GM19238 (cell line): ENCODE measurements around the gene AFAP1.

Source experiments
- DNase-seq: peaks from one replicate; pipeline ENCODE4 v3.0.0; 2011; ENCODE audit warnings: low spot score; ENCODE audit not compliant: insufficient read length

Gene AFAP1

GRCh38 chr4:7722766-7723387 lies 216.8 kb downstream of the AFAP1 start:
- no peak for DNase-seq

DNA sequence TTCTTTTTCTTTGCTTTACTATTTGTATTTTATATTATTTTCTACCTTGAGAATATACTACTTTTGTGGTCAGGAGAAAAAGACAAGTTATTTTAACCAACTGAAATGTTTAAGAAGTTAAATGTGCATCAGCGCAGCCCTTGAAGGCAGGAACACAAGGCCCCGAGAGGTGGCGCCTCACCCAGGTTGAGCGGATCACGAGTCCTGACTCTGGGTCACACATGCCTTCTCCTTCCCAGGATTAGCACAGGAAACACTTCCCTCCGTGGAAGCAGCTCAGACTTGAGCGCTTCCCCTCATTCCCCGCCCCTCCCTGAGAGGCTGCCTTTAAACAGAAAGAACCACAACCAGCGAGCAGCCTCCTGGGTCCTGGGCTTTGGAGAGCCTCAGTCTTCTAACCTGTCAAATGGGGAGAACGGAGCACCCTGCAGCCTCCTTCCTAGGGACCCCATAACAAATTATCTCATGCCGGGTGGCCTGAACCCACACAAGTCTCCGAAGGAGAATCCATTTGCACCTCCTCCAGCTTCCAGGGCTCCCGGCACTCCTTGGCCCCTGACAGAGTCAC lies 217.6 kb downstream of the AFAP1 start:
- DNase-seq, result no peak

DNA sequence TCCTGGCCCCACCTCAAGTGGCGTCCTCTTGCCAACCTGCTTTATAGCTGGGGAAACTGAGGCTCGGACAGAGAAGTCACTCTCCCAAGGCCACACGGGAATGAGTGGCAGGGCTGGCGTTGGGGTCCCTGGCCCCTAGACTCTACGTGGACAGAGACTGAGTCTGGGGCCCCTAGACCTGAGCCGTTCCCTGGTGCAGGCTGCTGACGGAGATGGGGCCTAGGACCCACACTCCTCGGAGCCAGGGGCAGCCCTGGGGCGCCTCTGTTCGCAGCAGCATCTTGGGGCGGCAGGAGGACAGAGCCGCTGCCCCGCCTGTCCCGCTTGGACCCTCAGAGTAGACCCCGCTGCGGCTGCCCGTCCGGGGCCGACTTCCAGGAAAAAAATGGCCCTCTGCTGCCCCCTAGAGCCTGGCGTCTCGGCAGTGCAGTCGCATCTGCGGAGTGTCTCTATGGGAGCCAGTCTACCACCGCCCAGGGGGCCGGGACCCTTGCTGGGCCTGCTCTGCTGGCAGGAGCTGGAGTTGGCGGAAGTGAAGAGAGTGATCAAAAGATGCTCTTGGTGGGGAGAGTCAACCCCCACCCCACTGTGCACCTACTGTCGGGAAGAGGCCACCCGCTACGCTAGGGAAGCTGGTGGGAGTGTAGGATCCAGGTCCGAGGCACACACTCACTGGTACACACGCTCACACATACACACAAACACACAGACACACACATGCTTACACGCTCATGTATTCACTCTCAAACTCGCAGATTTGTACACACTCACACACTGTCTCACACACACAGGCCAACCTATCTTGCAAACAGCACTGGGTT lies 220.1 kb downstream of the AFAP1 start:
- peak; percentile 75 for DNase-seq

DNA sequence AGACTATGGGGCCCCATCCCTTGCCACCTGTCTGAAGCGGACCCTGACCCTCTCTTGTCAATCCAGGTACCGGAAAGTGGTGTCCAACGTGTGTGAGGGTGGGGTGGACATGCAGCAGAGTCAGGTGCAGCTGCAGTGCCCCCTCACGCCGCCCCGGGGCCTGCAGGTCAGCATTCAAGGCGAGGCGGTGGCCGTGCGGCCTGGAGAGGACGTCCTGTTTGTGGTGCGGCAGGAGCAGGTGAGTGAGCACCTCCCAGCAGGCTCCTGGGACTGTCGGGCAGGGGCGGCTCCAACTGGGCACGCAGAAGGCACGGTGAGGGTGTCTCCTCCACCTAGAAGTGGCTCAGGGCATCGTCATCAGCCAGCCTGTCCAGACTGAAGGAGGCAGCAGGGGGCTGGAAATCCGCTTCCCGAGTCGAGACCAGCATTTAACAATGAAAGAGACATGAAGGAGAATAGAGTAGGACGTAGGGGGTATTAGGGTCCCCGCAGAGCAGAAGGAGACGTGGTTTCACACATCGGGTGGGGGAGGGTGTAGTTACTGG lies 221.6 kb downstream of the AFAP1 start:
- no peak for DNase-seq

DNA sequence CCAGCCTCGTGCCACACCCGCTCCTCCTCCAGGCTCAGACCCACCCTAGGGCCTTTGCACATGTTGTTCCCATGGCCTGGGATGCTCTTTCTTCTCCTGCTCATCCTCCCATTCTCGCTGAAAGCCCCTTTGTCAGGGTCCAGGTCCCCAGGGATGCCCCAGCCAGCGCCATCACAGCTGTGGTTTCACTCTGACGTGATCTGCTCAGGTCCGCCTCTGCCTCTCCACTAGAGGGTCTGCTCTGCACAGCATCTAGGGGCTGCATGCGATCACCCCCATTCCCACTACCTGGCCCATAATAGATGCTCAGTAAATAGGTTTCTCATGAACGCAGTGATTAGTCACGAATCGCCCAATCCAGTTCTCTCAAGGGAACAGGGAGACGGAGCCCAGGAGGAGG lies 222.5 kb downstream of the AFAP1 start:
- DNase-seq, result no peak

GRCh38 chr4:7716010-7716721 lies 223.5 kb downstream of the AFAP1 start:
- DNase-seq, result no peak

DNA sequence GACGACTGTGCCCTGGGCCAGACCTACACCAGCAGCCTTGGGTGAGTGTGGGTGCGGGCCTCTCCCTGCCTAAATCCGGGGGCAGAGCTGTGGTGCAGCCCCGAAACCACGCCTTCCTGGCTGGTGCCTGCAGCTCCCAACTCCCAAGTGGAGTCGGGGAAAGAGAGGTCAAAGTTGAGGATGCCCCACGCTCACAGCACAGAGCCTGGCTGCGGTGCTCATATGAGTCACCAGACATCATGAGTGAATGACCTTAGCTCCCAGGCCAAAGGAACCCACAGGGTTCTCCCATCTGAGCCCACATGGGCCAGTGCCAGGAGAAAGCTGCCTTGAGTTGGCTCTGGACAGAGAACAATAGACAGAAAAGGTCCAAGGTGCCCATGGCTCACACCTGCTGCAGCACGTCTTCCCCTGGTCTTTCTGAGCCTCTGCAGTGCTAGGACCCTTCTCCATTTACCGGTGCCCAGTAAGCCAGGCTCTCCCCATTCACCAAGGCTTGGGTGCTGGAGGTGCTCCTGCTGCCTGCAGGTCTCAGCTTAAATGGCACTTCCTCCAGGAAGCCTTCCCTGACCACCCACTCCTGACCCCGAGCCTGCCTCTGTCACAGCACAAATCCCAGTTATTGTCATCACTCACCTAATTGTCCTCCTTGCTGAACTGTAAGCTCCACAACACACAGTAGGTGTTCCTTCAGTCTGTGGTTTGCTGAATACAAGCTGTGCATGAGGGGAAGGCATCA lies 224.2 kb downstream of the AFAP1 start:
- no peak for DNase-seq

DNA sequence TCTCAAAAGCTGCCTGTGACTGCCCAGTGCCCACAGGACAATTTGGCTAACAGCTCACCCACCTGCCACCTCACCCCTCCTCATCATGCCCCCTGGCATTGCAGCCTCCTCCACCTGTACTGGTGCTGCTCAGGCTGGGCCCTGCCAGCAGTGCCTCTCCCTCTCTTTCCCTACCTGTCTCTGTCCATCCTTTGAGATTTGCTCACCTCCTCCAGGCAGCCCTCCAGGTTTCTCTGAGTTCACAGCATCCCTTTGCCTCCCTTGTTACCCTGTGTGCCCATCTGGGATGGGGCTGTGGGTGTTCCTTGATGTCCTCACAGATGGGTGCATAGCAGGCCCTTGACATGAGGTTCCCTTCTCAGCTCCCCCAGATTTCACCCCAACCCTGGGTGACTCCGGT lies 224.9 kb downstream of the AFAP1 start:
- DNase-seq, result no peak

- no peak for DNase-seq
These were observed 225.5 kb downstream of the AFAP1 start for GRCh38 chr4:7714176-7714575.

DNA sequence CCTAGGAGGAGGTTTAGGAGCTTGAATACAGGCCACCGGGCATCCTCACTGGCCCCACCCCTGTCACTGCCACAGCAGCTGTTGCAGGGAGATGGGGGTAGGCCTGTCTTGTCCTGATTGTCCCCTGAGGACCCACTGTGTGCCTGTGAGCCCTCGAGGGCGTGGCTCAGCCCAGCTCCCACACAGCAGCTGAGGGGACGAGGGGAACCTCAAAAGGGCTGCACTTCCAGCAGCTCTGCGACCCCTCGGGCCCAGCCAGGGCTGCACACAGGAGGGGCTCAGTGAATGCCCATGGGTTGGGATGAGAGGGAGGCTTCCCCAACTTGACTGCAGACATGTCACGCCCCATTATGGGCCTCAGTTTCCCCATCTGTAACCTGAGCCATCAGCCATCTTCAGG lies 225.9 kb downstream of the AFAP1 start:
- no peak for DNase-seq

DNA sequence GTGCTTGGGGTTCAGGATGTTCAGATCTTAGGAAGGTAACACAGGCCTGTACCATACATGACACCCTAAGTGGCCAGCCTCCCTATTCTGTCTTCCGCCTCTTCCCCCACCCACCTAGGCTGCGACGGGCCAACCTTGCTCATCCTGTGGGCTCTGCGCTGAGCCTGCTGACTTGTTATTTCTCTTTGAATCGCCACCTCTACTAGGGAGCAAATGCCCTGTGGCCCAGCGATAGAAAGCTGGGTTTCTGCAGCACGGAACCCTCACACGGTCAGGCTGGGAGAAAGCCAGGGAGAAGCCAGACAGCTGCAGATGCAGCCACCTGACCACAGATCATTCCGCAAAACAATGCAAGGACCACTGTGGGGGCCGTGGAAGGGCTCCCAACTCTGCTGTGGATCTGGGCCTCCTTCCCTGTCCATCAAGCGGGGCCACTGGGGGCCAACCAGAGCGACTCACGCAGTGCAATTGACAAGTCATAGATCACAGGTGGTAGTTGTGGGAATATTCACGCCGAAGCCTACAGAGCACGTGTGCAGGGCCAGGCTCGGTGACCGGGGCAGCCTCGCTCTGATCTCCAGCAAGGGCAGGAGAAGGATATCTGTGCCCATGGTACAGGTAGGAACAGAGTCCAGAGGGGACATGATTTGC lies 227.5 kb downstream of the AFAP1 start:
- DNase-seq, result no peak

- DNase-seq, result no peak
These were observed 228.2 kb downstream of the AFAP1 start for GRCh38 chr4:7711307-7711963.

DNA sequence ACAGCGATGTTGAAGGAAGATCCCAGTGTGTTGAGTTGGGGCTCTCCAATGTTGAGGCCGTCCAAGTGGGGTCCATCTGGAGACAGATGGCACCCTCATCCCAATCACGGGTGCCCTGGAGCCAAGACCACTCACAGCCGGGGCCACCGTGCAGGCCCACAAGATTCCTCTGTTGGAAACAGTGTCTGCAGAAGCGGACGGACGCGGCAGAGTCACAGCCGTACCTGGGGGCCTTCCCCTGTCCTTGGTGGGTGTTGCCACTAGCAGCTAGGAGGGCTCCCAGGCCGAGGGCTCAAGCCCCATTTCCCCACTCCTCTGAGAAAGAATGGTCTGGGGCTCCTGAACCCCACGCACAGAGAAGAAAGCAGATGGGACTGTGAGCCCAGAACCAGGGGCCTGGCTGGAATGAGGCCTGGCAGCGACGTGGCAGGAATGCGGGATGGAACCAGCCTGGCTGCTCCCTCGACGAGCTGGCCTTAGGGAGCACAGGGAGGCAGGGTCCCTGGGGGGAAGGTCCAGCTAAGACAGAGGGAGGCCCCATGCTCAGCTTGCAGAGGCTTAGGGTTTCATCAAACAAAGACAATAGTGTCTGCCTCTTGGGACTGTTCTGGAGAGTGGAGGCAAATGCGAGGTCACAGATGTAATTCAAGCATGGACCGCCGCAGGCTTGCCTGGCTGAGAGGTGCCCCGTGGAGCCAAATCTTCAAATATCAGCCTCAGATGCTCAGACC lies 228.9 kb downstream of the AFAP1 start:
- no peak for DNase-seq

- no peak for DNase-seq
These were observed 229.5 kb downstream of the AFAP1 start for GRCh38 chr4:7710126-7710525.

- DNase-seq, result no peak
These were observed 230.2 kb downstream of the AFAP1 start for GRCh38 chr4:7709431-7709830.

- no peak for DNase-seq
These were observed 230.7 kb downstream of the AFAP1 start for GRCh38 chr4:7708981-7709380.
